ENCODE measurements around the gene PRR14L. TPM values are rescaled to one million over a fixed set of nuclear protein-coding genes. Genes with fewer than 3 reads are reported as not detected.
"Not testable (repeated sequence)": the region's sequence is repeated elsewhere in the genome, so short reads cannot be mapped to it uniquely, and the experiment has no call there.

PRR14L gene
- total RNA-seq: 57.9 TPM
- long read RNA-seq, partial matches to known transcripts: 7 of 31 reads
- long read RNA-seq, other reads (novel, unspliced or antisense): 23 of 31 reads

GRCh38 chr22:31749636-31750364, at the start of gene PRR14L:
Gene PRR14L, minus strand, starts transcription at chr22:31750132. Its CDS starts 11,272 bp downstream, at chr22:31738860.
- no peak for TF ChIP-seq CTCF (IDR thresholded peaks at IDR 0.05)
- intact Hi-C loops (cut with DNase I): no loop called here
- Histone ChIP-seq H3K9me3 (no peaks in the 10 kb centered on the region), H3K27me3 (ENCODE audit: low read depth) (no peaks in the 10 kb centered on the region), H3K36me3 (no peaks in the 10 kb centered on the region), H3K27ac (peak within 1 kb of the TSS; percentile 94), H3K4me3 (peak within 1 kb of the TSS; percentile 99), H3K4me1 (peaks cover 39% of the 10 kb centered on the region)
- ATAC-seq: peak; percentile 87 to 95
- DNase-seq: peak; percentile 100

- peaks cover 93% of the 10 kb centered on the region for H3K36me3 ChIP-seq
- not testable (repeated sequence) for DNase-seq, ATAC-seq
These were observed 49.4 kb upstream of the PRR14L start for GRCh38 chr22:31799358-31799757.

GRCh38 chr22:31790240-31790639, 40.3 kb upstream of the PRR14L start:
- Histone ChIP-seq H3K27me3 (ENCODE audit: low read depth) (no peaks in the 10 kb centered on the region), H3K4me3 (no peak overlapping the region), H3K4me1 (no peaks in the 10 kb centered on the region), H3K9me3 (no peaks in the 10 kb centered on the region), H3K36me3 (peaks cover 51% of the 10 kb centered on the region), H3K27ac (no peak overlapping the region)
- TF ChIP-seq CTCF (IDR thresholded peaks at IDR 0.05): no peak
- intact Hi-C loops (cut with DNase I): no loop called here
- DNase-seq (no peak), ATAC-seq (no peak)

More at GRCh38 chr22:31799358-31799757, 49.4 kb upstream of the PRR14L start:
- H3K27ac ChIP-seq; intact Hi-C loops (cut with DNase I); H3K27me3 ChIP-seq (ENCODE audit: low read depth); H3K4me3 ChIP-seq; H3K4me1 ChIP-seq; H3K9me3 ChIP-seq: not testable (repeated sequence)

DNA sequence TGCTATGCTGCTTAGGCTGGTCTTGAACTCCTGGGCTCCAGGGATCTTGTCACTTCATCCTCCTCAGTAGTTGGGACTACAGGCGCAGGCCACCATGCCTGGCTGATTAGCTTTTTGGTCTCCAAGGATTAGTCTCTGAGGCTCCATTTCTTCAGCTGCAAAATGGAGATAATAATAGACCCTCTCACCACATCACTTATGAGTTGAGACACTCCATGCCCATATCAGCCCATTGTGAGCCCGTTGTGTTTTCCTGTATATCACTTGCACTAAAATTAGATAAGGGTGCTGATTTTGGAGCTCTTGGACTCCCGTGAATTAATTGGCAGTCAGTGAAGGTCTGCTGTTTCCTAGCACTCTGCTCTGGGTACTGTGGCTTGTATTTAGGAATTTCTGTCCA, 39.9 kb upstream of the PRR14L start:
- H3K9me3 ChIP-seq: no peaks in the 10 kb centered on the region
- peaks cover 52% of the 10 kb centered on the region for H3K36me3 ChIP-seq
- no peak overlapping the region for H3K27ac ChIP-seq
- intact Hi-C loops (cut with DNase I): no loop called here
- DNase-seq (no peak), ATAC-seq (no peak)
- no peak overlapping the region for H3K4me3 ChIP-seq
- H3K27me3 ChIP-seq (ENCODE audit: low read depth): no peaks in the 10 kb centered on the region
- no peaks in the 10 kb centered on the region for H3K4me1 ChIP-seq
- no peak for TF ChIP-seq CTCF (IDR thresholded peaks at IDR 0.05)

DNA sequence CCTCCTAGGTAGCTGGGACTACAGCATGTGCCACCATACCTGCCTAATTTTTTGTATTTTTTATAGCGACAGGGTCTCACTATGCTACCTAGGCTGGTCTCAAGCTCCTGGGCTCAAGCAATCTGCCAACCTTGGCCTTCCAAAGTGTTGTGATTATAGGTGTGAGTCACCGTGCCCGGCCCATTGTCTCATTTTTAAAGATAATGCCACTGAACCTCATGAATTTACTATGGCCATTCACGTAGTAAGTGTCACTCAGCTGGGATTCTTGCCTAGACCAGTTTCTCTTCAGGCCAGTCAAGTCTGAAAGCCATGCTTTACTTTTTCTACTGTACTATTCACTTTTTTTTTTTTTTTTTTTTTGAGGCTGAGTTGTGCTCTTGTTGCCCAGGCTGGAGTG, 26.3 kb upstream of the PRR14L start:
- intact Hi-C loops (cut with DNase I): no loop called here
- no peaks in the 10 kb centered on the region for H3K9me3 ChIP-seq
- no peak overlapping the region for H3K4me3 ChIP-seq
- no peaks in the 10 kb centered on the region for H3K4me1 ChIP-seq
- H3K27me3 ChIP-seq (ENCODE audit: low read depth): no peaks in the 10 kb centered on the region
- H3K36me3 ChIP-seq: peaks cover 86% of the 10 kb centered on the region
- no peak for TF ChIP-seq CTCF (IDR thresholded peaks at IDR 0.05)
- ATAC-seq (no peak), DNase-seq (no peak)
- no peak overlapping the region for H3K27ac ChIP-seq

GRCh38 chr22:31773416-31773815, 23.5 kb upstream of the PRR14L start:
- ATAC-seq (no peak), DNase-seq (no peak)
- Histone ChIP-seq H3K4me3 (no peak overlapping the region), H3K9me3 (no peaks in the 10 kb centered on the region), H3K36me3 (peaks cover 86% of the 10 kb centered on the region), H3K27ac (no peak overlapping the region), H3K4me1 (no peaks in the 10 kb centered on the region), H3K27me3 (ENCODE audit: low read depth) (no peaks in the 10 kb centered on the region)
- intact Hi-C loops (cut with DNase I): no loop called here
- TF ChIP-seq CTCF (IDR thresholded peaks at IDR 0.05): no peak

Data from lower lobe of right lung (tissue), 2 donors.